ENCODE measurements around the gene IZUMO4. TPM values are rescaled to one million over a fixed set of nuclear protein-coding genes. Genes with fewer than 3 reads are reported as not detected.

IZUMO4 gene
- total RNA-seq, 1 experiment from 2014 or later = 1.5 TPM

DNA sequence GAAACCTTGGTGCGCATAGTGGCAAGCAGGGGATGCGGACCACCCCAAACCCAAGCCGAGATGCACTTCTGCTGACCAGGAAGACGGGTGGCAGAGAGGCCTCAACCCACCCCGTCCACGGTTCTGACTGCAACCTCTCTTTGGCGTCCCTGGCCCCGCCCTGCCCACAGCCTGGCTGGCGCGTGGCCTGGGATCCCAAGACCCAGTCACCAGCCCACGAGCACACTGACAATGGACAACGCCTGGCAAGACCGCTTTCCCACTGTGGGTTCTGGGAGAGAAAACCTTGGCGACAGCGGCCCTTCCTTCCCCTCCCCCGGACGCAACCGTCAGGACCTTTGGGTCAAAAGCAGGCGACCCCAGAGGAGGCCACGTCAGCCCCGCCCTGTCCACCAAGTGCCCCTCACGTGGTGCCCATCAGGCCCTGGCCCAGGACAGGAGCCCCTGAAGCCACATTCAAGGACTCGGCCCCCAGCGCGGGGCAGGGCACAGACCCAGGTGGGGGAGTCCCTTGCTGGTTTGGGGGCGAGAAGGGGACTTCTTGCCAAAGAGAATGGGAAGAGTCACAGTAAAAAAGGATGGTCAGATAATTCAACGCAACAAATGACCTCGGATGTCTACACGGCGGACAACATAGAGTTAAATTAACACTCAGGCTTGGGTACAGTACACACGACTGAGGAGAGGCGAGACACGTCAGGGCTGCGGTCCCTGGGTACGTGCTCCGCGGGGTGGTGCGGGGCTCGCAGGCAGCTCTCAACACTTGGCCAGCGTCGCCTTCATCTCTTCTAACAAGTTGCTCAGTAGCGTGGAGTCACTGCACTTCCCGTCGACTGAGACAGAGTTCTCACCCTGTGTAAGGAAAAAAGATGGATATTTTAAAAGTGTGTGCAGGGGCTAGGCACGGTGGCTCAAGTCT, 5.0 kb downstream of the IZUMO4 start:
- no peak for DNase-seq
- H3K79me2 ChIP-seq (ENCODE audit: low read depth) = no peaks in the 10 kb centered on the region
- no peak overlapping the region for H3K4me2 ChIP-seq
- H4K20me1 ChIP-seq (ENCODE audit: insufficient read depth) = no peaks in the 10 kb centered on the region
- H3K9me2 ChIP-seq (ENCODE audit: insufficient read depth) = no peaks in the 10 kb centered on the region
- H3F3A ChIP-seq (ENCODE audit: insufficient read depth, low read depth) = no peaks in the 10 kb centered on the region
- no peaks in the 10 kb centered on the region for H3K27me3 ChIP-seq (ENCODE audit: insufficient read depth, low read depth)
- H2AFZ ChIP-seq = no peak overlapping the region
- H3K4me1 ChIP-seq (replicated peaks; ENCODE audit: insufficient read depth) = no peaks in the 10 kb centered on the region
- TF ChIP-seq, protein P1, sequence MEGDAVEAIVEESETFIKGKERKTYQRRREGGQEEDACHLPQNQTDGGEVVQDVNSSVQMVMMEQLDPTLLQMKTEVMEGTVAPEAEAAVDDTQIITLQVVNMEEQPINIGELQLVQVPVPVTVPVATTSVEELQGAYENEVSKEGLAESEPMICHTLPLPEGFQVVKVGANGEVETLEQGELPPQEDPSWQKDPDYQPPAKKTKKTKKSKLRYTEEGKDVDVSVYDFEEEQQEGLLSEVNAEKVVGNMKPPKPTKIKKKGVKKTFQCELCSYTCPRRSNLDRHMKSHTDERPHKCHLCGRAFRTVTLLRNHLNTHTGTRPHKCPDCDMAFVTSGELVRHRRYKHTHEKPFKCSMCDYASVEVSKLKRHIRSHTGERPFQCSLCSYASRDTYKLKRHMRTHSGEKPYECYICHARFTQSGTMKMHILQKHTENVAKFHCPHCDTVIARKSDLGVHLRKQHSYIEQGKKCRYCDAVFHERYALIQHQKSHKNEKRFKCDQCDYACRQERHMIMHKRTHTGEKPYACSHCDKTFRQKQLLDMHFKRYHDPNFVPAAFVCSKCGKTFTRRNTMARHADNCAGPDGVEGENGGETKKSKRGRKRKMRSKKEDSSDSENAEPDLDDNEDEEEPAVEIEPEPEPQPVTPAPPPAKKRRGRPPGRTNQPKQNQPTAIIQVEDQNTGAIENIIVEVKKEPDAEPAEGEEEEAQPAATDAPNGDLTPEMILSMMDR (conservative IDR thresholded peaks at IDR 0.05) = no peak
- no peak for TF ChIP-seq EZH2 (IDR thresholded peaks at IDR 0.05; ENCODE audit: low read depth)
- H3K27ac ChIP-seq = no peak overlapping the region
- ChIA-PET CTCF (no interaction called here), POLR2A (ENCODE audit: unreplicated experiment) (no interaction called here)
- H3K4me3 ChIP-seq = no peak overlapping the region
- H3K9me3 ChIP-seq (ENCODE audit: insufficient read depth, low read depth) = no peaks in the 10 kb centered on the region
- no peaks in the 10 kb centered on the region for H3K36me3 ChIP-seq (ENCODE audit: low read depth)
- intact Hi-C loops (cut with micrococcal nuclease; ENCODE audit: unreplicated experiment) = no loop called here
- BruUV-seq (replicated peaks) = no TSS peak

DNA sequence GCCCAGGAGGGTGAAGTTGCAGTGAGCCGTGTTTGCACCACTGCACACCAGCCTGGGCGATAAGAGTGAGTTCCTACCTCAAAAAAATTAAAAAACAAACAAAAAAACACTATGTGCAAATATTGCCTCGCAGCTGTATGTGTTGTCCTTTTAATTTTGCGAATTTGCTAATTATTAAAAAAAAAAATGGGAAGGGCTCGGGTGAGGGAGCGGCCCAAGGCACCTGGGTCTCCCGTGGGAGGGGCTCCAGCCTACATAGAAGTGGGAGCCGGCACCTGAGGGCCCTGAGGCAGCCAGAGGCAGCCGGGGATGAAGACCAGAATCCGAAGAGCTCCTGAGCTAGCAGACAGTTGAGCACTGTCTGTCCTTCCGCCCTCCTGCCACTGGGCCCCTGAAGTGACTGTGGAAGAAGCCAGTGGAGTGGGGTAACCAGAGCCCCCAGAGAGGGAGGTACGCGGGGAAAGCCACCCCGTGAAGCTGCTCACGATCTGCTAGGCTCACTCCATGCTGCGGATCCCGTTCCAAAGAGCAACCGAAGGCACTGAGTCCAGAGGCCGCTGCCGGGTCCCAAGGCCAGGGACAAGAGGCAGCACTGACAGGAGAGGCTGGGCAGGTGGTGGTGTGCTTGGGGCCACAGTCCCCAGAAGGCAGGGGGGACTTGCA, 6.5 kb downstream of the IZUMO4 start:
- Histone ChIP-seq H3K4me2 (no peak overlapping the region), H4K20me1 (ENCODE audit: insufficient read depth) (no peaks in the 10 kb centered on the region), H3K9me2 (ENCODE audit: insufficient read depth) (no peaks in the 10 kb centered on the region), H3K79me2 (ENCODE audit: low read depth) (no peaks in the 10 kb centered on the region), H3F3A (ENCODE audit: insufficient read depth, low read depth) (no peaks in the 10 kb centered on the region), H2AFZ (no peak overlapping the region), H3K27ac (no peak overlapping the region), H3K27me3 (ENCODE audit: insufficient read depth, low read depth) (no peaks in the 10 kb centered on the region), H3K36me3 (ENCODE audit: low read depth) (no peaks in the 10 kb centered on the region), H3K4me1 (replicated peaks; ENCODE audit: insufficient read depth) (no peaks in the 10 kb centered on the region), H3K4me3 (no peak overlapping the region), H3K9me3 (ENCODE audit: insufficient read depth, low read depth) (no peaks in the 10 kb centered on the region)
- ChIA-PET CTCF (no interaction called here), POLR2A (ENCODE audit: unreplicated experiment) (no interaction called here)
- no peak for DNase-seq
- no TSS peak for BruUV-seq (replicated peaks)
- intact Hi-C loops (cut with micrococcal nuclease; ENCODE audit: unreplicated experiment) = no loop called here
- TF ChIP-seq EZH2 (IDR thresholded peaks at IDR 0.05; ENCODE audit: low read depth) = no peak
- TF ChIP-seq, protein P1 (conservative IDR thresholded peaks at IDR 0.05) = no peak

DNA sequence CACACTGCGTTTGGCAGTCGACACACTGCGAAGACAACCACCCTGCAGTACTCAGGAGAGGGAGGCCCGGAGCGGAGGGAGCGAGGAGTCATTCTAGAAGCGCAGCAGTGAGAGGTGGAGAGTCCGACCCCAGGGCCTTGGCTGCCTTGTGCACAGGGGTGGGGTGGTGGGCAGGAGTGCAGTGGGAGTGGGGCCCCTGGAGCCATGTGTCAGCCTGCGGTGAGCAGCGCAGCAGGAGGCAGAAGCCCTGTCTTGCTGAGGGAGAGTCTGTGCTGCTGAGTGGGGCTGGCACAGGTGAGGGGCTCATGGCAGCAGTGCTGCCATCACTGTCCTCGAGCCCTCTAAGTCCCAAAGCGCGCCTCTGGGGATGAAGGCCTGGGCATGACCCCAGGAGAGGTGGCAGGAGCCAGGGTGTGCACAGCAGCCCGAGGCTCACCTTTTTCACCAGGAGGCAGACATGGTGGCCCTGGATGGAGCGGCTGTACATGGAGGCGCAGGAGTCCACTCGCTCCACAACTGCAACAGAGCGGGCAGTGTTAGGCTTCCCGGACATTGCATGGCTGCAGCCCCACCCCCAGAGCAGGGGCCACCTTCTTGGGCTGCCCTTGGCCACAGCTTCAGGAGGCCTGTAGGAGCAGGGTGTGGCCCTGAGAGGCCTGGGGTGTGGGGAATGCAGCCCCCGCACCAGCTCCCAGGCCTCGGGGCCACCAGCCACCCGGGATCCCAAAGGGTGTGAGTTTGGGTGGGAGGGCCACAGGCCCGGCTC, 11.7 kb downstream of the IZUMO4 start:
- Histone ChIP-seq H3K4me1 (replicated peaks; ENCODE audit: insufficient read depth) (no peaks in the 10 kb centered on the region), H3K36me3 (ENCODE audit: low read depth) (no peaks in the 10 kb centered on the region), H3K27me3 (ENCODE audit: insufficient read depth, low read depth) (no peaks in the 10 kb centered on the region), H3K27ac (no peak overlapping the region), H4K20me1 (ENCODE audit: insufficient read depth) (no peaks in the 10 kb centered on the region), H3K4me3 (no peak overlapping the region), H3K4me2 (no peak overlapping the region), H3K79me2 (ENCODE audit: low read depth) (no peaks in the 10 kb centered on the region), H2AFZ (no peak overlapping the region), H3K9me3 (ENCODE audit: insufficient read depth, low read depth) (no peaks in the 10 kb centered on the region), H3K9me2 (ENCODE audit: insufficient read depth) (no peaks in the 10 kb centered on the region), H3F3A (ENCODE audit: insufficient read depth, low read depth) (no peaks in the 10 kb centered on the region)
- DNase-seq = no peak
- TF ChIP-seq, protein P1 (conservative IDR thresholded peaks at IDR 0.05) = no peak
- TF ChIP-seq EZH2 (IDR thresholded peaks at IDR 0.05; ENCODE audit: low read depth) = no peak
- intact Hi-C loops (cut with micrococcal nuclease; ENCODE audit: unreplicated experiment) = no loop called here
- no TSS peak for BruUV-seq (replicated peaks)
- ChIA-PET CTCF (no interaction called here), POLR2A (ENCODE audit: unreplicated experiment) (no interaction called here)

All from PC-9 (cell line).